Stimulated activated effector memory CD8-positive, alpha-beta T cell treated with anti-CD3 and anti-CD28 coated beads, Interleukin-12 subunit alpha, Interleukin-12 subunit beta, amount 100 ng/mL, for 72 hours (primary cell): ENCODE data around the gene MTUS2.

Experiments
- ATAC-seq: fragments of 150-1000 bp; cut with Tn5 transposase; 2 replicates; pipeline ENCODE4 v1.10.0; 2021
- DNase-seq, 2 donors: peaks; one replicate each; pipeline ENCODE4 v3.0.0; 2021 to 2022; ENCODE audit warnings: low spot score in 2 of 2
- H3K27ac Mint-ChIP-seq: one replicate; pipeline ENCODE4 v1.8.0; 2022; ENCODE audit warnings: mild to moderate bottlenecking, mixed read lengths
- H3K36me3 Mint-ChIP-seq: one replicate; pipeline ENCODE4 v1.8.0; 2022; ENCODE audit warnings: mild to moderate bottlenecking, mixed read lengths
- H3K4me1 Mint-ChIP-seq: one replicate; pipeline ENCODE4 v1.8.0; 2022; ENCODE audit warnings: mixed read lengths
- H3K4me3 Mint-ChIP-seq: one replicate; pipeline ENCODE4 v1.8.0; 2022; ENCODE audit warnings: mild to moderate bottlenecking, mixed read lengths
- H3K9me3 Mint-ChIP-seq: one replicate; pipeline ENCODE4 v1.8.0; 2022; ENCODE audit warnings: mixed read lengths

Gene MTUS2

GRCh38 chr13:29541400-29541799 is 721.3 kb downstream of the MTUS2 start:
- Mint-ChIP-seq H3K36me3 (peaks cover 81% of the 10 kb centered on the region), H3K27ac (peak overlapping the region; percentile 74), H3K4me1 (peaks cover 60% of the 10 kb centered on the region), H3K9me3 (no peaks in the 10 kb centered on the region), H3K4me3 (no peak overlapping the region)
- no peak for DNase-seq
- no peak for ATAC-seq

- ATAC-seq (no peak), DNase-seq (no peak)
- peaks cover 90% of the 10 kb centered on the region for H3K36me3 Mint-ChIP-seq
- H3K4me1 Mint-ChIP-seq = peaks cover 63% of the 10 kb centered on the region
- H3K27ac Mint-ChIP-seq = peak overlapping the region; percentile 84
- no peak overlapping the region for H3K4me3 Mint-ChIP-seq
- H3K9me3 Mint-ChIP-seq = no peaks in the 10 kb centered on the region
Observed at GRCh38 chr13:29542381-29542780, 722.2 kb downstream of the MTUS2 start.

GRCh38 chr13:29543230-29544215 is 723.4 kb downstream of the MTUS2 start:
- Mint-ChIP-seq H3K9me3 (no peaks in the 10 kb centered on the region), H3K27ac (peak overlapping the region; percentile 84), H3K4me1 (peaks cover 52% of the 10 kb centered on the region), H3K36me3 (peaks cover 92% of the 10 kb centered on the region), H3K4me3 (no peak overlapping the region)
- DNase-seq (peak; percentile 33 to 71), ATAC-seq (peak; percentile 100)

GRCh38 chr13:29545988-29546387 is 725.8 kb downstream of the MTUS2 start:
- peaks cover 97% of the 10 kb centered on the region for H3K36me3 Mint-ChIP-seq
- H3K27ac Mint-ChIP-seq = no peak overlapping the region
- ATAC-seq = no peak
- H3K4me3 Mint-ChIP-seq = no peak overlapping the region
- no peak for DNase-seq
- no peaks in the 10 kb centered on the region for H3K9me3 Mint-ChIP-seq
- H3K4me1 Mint-ChIP-seq = peaks cover 49% of the 10 kb centered on the region

GRCh38 chr13:29546662-29547061 is 726.5 kb downstream of the MTUS2 start:
- peaks cover 48% of the 10 kb centered on the region for H3K4me1 Mint-ChIP-seq
- ATAC-seq (no peak), DNase-seq (no peak)
- no peak overlapping the region for H3K4me3 Mint-ChIP-seq
- H3K9me3 Mint-ChIP-seq = no peaks in the 10 kb centered on the region
- H3K36me3 Mint-ChIP-seq = peaks cover 97% of the 10 kb centered on the region
- H3K27ac Mint-ChIP-seq = no peak overlapping the region

GRCh38 chr13:29547153-29547552 is 727.0 kb downstream of the MTUS2 start:
- no peak overlapping the region for H3K4me3 Mint-ChIP-seq
- DNase-seq (no peak), ATAC-seq (no peak)
- peaks cover 97% of the 10 kb centered on the region for H3K36me3 Mint-ChIP-seq
- H3K4me1 Mint-ChIP-seq = peaks cover 47% of the 10 kb centered on the region
- no peak overlapping the region for H3K27ac Mint-ChIP-seq
- no peaks in the 10 kb centered on the region for H3K9me3 Mint-ChIP-seq

- DNase-seq = no peak
- ATAC-seq = no peak
- Mint-ChIP-seq H3K4me1 (peaks cover 39% of the 10 kb centered on the region), H3K4me3 (no peak overlapping the region), H3K36me3 (peaks cover 98% of the 10 kb centered on the region), H3K27ac (no peak overlapping the region), H3K9me3 (no peaks in the 10 kb centered on the region)
Observed at GRCh38 chr13:29548722-29549121, 728.6 kb downstream of the MTUS2 start.

GRCh38 chr13:29550430-29550988 is 730.4 kb downstream of the MTUS2 start:
- ATAC-seq (no peak), DNase-seq (no peak)
- Mint-ChIP-seq H3K4me3 (no peak overlapping the region), H3K36me3 (peaks cover 100% of the 10 kb centered on the region), H3K27ac (no peak overlapping the region), H3K9me3 (no peaks in the 10 kb centered on the region), H3K4me1 (peaks cover 21% of the 10 kb centered on the region)

GRCh38 chr13:29551214-29551613 is 731.1 kb downstream of the MTUS2 start:
- H3K36me3 Mint-ChIP-seq = peaks cover 96% of the 10 kb centered on the region

More at GRCh38 chr13:29551214-29551613, 731.1 kb downstream of the MTUS2 start:
- DNase-seq (no peak), ATAC-seq (no peak)
- Mint-ChIP-seq H3K4me1 (peaks cover 20% of the 10 kb centered on the region), H3K27ac (no peak overlapping the region), H3K9me3 (no peaks in the 10 kb centered on the region), H3K4me3 (no peak overlapping the region)
